ENCODE results near the gene GRIN1. TPM values are rescaled to one million over a fixed set of nuclear protein-coding genes. Genes with fewer than 3 reads are reported as not detected.

Gene GRIN1
- total and polyA plus RNA-seq, 2 donors (not counting 3 experiments of a cell fraction or from before 2014, with no cell fraction given) = not detected

DNA sequence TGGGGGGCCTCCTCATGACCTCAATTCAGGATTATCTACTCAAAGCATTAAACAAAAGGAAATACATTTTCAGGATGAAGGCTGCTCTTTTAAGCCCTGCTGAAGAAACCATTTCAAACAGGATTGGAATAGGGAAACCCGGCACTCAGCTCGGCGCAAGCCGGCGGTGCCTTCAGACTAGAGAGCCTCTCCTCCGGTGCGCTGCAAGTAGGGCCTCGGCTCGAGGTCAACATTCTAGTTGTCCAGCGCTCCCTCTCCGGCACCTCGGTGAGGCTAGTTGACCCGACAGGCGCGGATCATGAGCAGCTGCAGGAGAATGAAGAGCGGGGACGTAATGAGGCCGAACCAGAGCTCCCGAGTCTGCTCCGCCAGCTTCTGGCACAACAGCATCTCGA lies 65.8 kb downstream of the GRIN1 start:
- Histone ChIP-seq H3K4me1 (ENCODE audit: control insufficient read depth, extremely low read depth, insufficient read depth, low read length) (peaks cover 26% of the 10 kb centered on the region), H3K27me3 (ENCODE audit: control insufficient read depth in 2 of 2, insufficient read depth in 2 of 2, low read length in 2 of 2) (no peaks in the 10 kb centered on the region), H3K27ac (ENCODE audit: insufficient read depth, low read depth, low read length) (peak overlapping the region; percentile 23), H3K9me1 (replicated peaks; ENCODE audit: control insufficient read depth, extremely low read depth, insufficient read depth, low read length) (no peaks in the 10 kb centered on the region), H3K4me3 (replicated peaks in 1 of 3; ENCODE audit: insufficient read depth in 1 of 3, low read depth in 1 of 3, low read length in 3 of 3) (peak overlapping the region; percentile 61 to 68 (median 62)), H3K79me2 (ENCODE audit: control insufficient read depth, insufficient read depth, low read length) (peaks cover 35% of the 10 kb centered on the region), H2AFZ (ENCODE audit: low read depth, low read length) (peak overlapping the region; percentile 61), H3K9me3 (replicated peaks; ENCODE audit: control insufficient read depth, insufficient read depth, low read length) (no peaks in the 10 kb centered on the region), H3K9ac (replicated peaks; ENCODE audit: extremely low read depth, insufficient read depth, low read length) (peak overlapping the region; percentile 85), H4K20me1 (replicated peaks; ENCODE audit: control insufficient read depth, extremely low read depth, insufficient read depth, low read length) (no peaks in the 10 kb centered on the region), H3K36me3 (ENCODE audit: control insufficient read depth in 2 of 2, extremely low read depth in 1 of 2, insufficient read depth in 2 of 2, low read length in 2 of 2) (peaks cover 0 to 5% of the 10 kb centered on the region in 2 experiments), H3K4me2 (ENCODE audit: insufficient read depth, low read length) (peak overlapping the region; percentile 73)
- BruUV-seq (replicated peaks) = no TSS peak
- dilution Hi-C loops (cut with MboI; ENCODE audit: extremely low pct_ligation_motif_present, low sequenced_read_pairs) (no loop called here), intact Hi-C loops (cut with micrococcal nuclease) (loop anchor here (2.0 kb wide), 1 partner anchor 16 kb away; the partner anchor contains the start of genes ANAPC2 and SSNA1)
- TF ChIP-seq POLR2A (IDR thresholded peaks at IDR 0.05; ENCODE audit: low read depth, low read length) (no peak), FOS (IDR thresholded peaks at IDR 0.05; ENCODE audit: borderline replicate concordance, insufficient read depth, low read length) (no peak), GATA2 (IDR thresholded peaks at IDR 0.05; ENCODE audit: insufficient read depth, insufficient read length, low read depth, low read length) (no peak), POLR2AphosphoS5 (IDR thresholded peaks at IDR 0.05; ENCODE audit: insufficient read depth, low read depth, low read length) (no peak), EZH2 (IDR thresholded peaks at IDR 0.05; ENCODE audit: borderline replicate concordance, low read depth, low read length, severe bottlenecking) (no peak), JUN (IDR thresholded peaks at IDR 0.05; ENCODE audit: borderline replicate concordance, insufficient read depth, insufficient read length, low read depth) (no peak), MYC (IDR thresholded peaks at IDR 0.05; ENCODE audit: low read depth, low read length) (no peak)
- TF ChIP-seq, protein P1, sequence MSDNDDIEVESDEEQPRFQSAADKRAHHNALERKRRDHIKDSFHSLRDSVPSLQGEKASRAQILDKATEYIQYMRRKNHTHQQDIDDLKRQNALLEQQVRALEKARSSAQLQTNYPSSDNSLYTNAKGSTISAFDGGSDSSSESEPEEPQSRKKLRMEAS (IDR thresholded peaks at IDR 0.05; ENCODE audit: insufficient read depth, insufficient read length) = no peak
- TF ChIP-seq, protein P2, sequence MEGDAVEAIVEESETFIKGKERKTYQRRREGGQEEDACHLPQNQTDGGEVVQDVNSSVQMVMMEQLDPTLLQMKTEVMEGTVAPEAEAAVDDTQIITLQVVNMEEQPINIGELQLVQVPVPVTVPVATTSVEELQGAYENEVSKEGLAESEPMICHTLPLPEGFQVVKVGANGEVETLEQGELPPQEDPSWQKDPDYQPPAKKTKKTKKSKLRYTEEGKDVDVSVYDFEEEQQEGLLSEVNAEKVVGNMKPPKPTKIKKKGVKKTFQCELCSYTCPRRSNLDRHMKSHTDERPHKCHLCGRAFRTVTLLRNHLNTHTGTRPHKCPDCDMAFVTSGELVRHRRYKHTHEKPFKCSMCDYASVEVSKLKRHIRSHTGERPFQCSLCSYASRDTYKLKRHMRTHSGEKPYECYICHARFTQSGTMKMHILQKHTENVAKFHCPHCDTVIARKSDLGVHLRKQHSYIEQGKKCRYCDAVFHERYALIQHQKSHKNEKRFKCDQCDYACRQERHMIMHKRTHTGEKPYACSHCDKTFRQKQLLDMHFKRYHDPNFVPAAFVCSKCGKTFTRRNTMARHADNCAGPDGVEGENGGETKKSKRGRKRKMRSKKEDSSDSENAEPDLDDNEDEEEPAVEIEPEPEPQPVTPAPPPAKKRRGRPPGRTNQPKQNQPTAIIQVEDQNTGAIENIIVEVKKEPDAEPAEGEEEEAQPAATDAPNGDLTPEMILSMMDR (IDR thresholded peaks at IDR 0.05; ENCODE audit: extremely low read depth in 1 of 2, insufficient read depth in 1 of 2, low read depth in 1 of 2, low read length in 2 of 2) = no peak
- no peak for DNase-seq (ENCODE audit: low read depth, low spot score)
- ChIA-PET CTCF (interaction anchor here (1.0 to 2.1 kb wide), 6 partner anchors 9 to 35 kb away, joined by 3 to 13 read pairs (median 6); partner anchors contain the start of genes LRRC26, RNF208, RNF224 and SSNA1), POLR2A (interaction anchor here (1.4 kb wide), 1 partner anchor 16 kb away, joined by 4 read pairs; the partner anchor contains the start of gene SSNA1)
- FAIRE-seq = no peak
